ENCODE data around the gene SFTPA1. TPM values are rescaled to one million over a fixed set of nuclear protein-coding genes. Genes with fewer than 3 reads are reported as not detected.

Gene SFTPA1
- total RNA-seq, 1 donor from 2014 or later: not detected

Other genes starting within 250 kb of the SFTPA1 start
- gene ZCCHC24, start 165.3 kb upstream of the SFTPA1 start, total RNA-seq: 0.53 and 0.90 TPM in 2 replicates
- gene EIF5AL1, start 98.4 kb upstream of the SFTPA1 start, total RNA-seq: 0.26 TPM in 2 replicates
- not detected in 2 replicates for gene SFTPA2, start 50.5 kb upstream of the SFTPA1 start, total RNA-seq
- gene NUTM2B, start 92.3 kb downstream of the SFTPA1 start, total RNA-seq: 0.26 and 1.0 TPM in 2 replicates
- gene NUTM2E, start 215.8 kb downstream of the SFTPA1 start, total RNA-seq: 0.13 TPM in 1 of 2 replicates, not detected in the other

Measured in bronchial epithelial cell (primary cell).